Measurements from ENCODE around the gene CNKSR2.

Gene CNKSR2

DNA sequence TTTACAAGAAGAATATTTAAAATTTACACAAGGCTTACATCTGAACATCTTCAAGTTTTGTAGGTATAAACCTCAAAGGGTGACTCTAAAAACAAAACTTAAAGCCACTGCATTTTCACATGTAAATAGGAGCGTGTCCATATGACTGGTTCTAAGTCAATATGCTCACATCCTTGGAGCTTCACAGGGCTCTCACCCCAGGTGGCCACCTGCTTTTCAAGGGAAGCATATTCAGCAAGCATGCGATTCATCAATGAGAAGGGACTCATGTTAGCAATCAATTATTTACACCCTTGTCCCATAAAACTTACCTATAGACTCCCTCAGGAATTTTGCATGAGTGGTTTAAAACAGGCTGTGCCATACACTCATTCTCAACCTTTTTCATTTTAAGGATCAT lies 301.7 kb downstream of the CNKSR2 start:
- no peak for DNase-seq (ENCODE audit: low spot score)

DNA sequence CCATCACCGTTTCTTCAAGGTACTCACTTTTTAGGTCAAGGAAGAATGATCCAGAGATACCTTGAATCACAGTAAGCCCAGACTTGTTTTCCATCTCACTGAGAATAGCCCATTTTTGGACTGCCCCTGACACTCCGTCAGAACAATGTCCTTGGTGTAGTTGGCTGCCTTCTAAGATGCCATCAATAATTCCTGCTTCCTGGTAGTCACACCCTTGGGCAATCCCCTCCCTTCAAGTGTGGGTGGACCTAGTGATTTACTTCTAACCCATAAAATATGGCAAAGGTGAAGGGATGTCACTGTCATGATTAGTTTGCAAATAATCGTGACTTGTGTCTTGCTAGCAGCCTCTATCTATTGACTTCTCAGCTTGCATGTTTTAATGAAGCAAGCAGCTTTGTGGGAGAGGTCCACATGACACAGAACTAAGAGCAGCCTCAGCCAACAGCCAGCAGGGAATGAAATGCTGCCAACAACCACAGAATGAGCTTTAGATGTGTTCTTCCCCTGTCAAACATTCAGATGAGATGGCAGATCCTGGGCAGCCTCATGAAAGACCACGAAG lies 303.9 kb downstream of the CNKSR2 start:
- DNase-seq (ENCODE audit: low spot score): peak; percentile 23

DNA sequence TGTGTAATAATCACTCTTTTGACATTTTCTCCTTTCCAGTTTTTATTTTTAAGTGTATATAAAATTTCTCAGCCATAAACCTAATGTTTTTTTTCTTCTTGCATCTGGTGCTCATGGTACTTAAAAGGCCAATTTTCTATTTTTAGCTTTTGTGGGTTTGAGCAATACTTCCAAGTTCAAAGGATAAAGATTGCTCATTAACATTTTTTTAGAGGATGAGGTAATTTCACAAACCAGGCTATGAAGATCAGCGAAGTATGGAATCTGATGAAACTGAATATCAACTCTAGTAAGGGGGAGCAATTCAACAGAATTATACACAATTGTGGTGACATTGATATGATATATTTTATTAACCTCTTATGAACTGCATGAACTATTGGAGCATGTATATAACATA lies 309.7 kb downstream of the CNKSR2 start:
- DNase-seq (ENCODE audit: low spot score): no peak

DNA sequence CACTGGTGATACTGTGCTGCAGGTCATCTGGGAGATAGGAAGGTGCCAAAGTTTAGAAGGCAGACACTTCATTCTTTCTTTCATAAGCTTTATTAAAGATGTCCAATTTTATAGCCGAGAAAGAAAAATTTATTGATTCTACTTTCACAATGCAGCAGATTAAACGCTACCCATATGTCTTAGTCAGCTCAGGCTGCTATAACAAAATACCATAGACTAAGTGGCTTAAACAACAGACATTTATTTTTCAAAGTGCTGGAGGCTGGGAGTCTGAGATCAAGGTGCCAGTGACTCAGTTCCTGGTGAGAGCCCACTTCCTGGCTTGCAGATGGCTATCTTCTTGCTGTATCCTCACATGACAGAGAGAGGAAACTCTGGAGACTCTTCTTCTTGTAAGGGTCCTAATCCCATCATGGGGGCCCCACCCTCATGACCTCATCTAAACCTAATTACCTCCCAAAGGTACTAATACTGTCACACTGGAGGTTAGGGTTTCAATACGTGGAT lies 317.3 kb downstream of the CNKSR2 start:
- peak; percentile 40 for DNase-seq (ENCODE audit: low spot score)

DNA sequence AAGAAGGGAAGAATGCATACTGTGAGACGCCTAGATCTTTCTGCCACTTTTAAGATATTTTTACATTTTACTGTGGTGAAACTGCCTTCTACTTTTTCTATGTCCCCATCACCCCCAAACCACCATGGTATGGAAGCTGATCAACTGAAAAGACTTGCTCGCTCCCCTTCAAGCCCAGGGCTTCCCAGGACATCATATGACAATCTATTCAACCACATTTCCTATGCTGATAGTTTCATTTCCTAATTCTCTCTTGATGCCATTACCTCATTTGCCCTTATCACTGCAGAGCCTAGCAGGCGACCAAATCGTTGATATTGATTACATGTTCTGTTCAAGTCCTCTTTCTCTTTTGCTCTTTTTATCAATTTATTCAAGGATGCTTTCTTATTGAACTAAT lies 324.1 kb downstream of the CNKSR2 start:
- no peak for DNase-seq (ENCODE audit: low spot score)

DNA sequence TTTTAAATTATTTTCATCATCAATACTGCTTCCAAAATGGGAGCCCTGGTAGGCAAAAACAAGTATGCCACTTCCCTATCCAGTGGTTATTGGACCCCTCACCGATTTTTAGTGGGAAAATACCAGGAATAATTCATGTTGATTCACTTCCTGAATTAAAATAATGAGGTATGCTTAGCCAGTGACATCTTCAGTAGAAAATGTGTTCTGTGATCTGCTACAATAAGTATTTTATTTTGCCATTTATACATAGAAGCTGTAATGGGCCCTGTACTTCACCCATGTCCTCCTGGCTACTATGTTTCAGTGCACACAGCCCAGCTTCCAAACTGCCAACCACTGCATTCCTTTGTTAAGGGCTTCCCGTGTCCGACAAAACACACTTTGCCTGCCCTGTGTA lies 324.9 kb downstream of the CNKSR2 start:
- peak; percentile 15 for DNase-seq (ENCODE audit: low spot score)

DNA sequence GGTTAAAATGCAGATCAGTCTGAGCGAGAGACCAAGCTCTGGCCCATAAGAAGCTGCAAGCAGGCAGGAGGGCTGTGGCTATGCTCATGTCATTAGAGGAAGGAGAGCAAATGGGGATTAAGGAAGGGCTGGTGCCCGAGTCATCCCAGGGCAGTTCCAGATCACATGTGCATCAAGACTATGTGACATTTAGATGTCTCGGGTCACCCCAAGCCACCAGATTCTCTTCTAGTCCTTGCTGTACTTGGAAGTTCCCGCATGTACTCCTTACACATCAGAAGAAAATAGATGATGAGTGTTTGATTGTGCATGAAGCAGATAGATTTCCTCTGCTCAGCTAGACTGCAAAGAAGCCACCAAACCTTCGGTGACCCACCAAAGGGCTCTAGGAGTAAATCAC lies 326.1 kb downstream of the CNKSR2 start:
- no peak for DNase-seq (ENCODE audit: low spot score)

DNA sequence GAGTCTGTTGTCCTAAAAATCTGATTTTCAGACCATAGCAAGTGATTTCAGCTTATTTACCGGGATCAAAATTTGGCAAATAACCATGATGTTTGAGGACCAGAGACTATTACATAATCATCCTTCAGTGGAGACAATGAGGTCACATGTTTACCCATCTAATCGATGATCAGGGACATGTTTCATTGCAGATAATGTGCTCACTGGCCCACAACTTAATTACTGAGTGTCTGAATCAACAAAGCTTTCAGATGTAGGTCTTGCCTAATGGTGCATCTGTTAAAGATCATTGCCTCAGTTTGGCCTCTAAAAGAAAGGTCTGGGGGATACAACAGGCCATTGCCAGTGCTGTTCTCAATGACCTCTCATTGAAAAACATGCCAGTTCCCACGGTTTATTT lies 326.7 kb downstream of the CNKSR2 start:
- no peak for DNase-seq (ENCODE audit: low spot score)

DNA sequence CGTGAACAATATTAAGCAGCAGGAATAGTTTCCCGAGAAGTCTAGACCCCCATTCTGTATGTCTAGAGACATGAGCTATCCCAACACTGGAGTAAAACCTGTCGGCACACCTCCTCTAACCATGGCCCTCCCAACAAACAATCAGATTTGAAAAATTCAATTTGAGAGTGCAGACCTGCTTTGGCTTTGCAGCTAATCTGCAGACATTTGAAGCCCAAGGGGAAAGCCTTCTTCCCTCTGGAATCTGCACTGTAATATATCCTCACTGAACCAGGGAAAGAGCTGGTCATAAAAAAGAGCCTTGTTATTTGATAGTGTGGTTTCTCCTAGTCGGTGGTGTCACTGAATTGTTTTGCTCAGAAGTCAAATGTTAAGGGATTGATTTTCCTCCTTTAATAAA lies 328.5 kb downstream of the CNKSR2 start:
- DNase-seq (ENCODE audit: low spot score): no peak
